ENCODE results near the gene ACTL9. TPM values are rescaled to one million over a fixed set of nuclear protein-coding genes. Genes with fewer than 3 reads are reported as not detected.
"Not testable (repeated sequence)": the region's sequence is repeated elsewhere in the genome, so short reads cannot be mapped to it uniquely, and the experiment has no call there.

Gene ACTL9
- total and polyA plus RNA-seq, 2 donors (not counting 1 experiment from before 2014, with no cell fraction given): not detected

- WGBS (ENCODE audit: insufficient coverage): 70% methylated on average over 1 of the region's 1 CpG
- ATAC-seq (ENCODE audit: low read depth) (no peak), DNase-seq (no peak)
- H3K4me3 ChIP-seq (ENCODE audit: control extremely low read depth in 1 of 5, extremely low read depth in 1 of 5, insufficient read depth in 1 of 5, low read depth in 2 of 5, low read length in 4 of 5): no peak within 1 kb of the TSS
- H3K79me2 ChIP-seq (ENCODE audit: control insufficient read depth, insufficient read depth, low read length): no peaks in the 10 kb centered on the region
- H2AFZ ChIP-seq (ENCODE audit: insufficient read depth, low read depth, low read length, poor library complexity, severe bottlenecking): no peak within 1 kb of the TSS
- Mint-ChIP-seq H3K27me3 (peaks cover 11% of the 10 kb centered on the region), H3K4me1 (no peaks in the 10 kb centered on the region), H3K9me3 (ENCODE audit: insufficient read depth) (peaks cover 5% of the 10 kb centered on the region), H3K4me3 (no peak within 1 kb of the TSS), H3K27ac (no peak within 1 kb of the TSS)
- no peaks in the 10 kb centered on the region for H4K20me1 ChIP-seq (ENCODE audit: control insufficient read depth, insufficient read depth, low read length, poor library complexity, severe bottlenecking)
- ChIA-PET CTCF (no interaction called here), POLR2A (no interaction called here)
- no peaks in the 10 kb centered on the region for H3K4me1 ChIP-seq (ENCODE audit: control insufficient read depth in 2 of 2, insufficient read depth in 2 of 2, low read length in 2 of 2)
- H3K9me3 ChIP-seq (ENCODE audit: control extremely low read depth in 1 of 3, control insufficient read depth in 2 of 3, insufficient read depth in 1 of 3, low read length in 2 of 3): peaks cover 0 to 2% (median 0%) of the 10 kb centered on the region in 3 donors
- no peak within 1 kb of the TSS for H3K4me2 ChIP-seq (replicated peaks; ENCODE audit: low read depth, low read length, poor library complexity, severe bottlenecking)
- no peaks in the 10 kb centered on the region for H3K36me3 ChIP-seq (replicated peaks in 1 of 2; ENCODE audit: control extremely low read depth in 1 of 2, control insufficient read depth in 1 of 2, extremely low read depth in 1 of 2, insufficient read depth in 2 of 2, low read length in 1 of 2)
- TF ChIP-seq EZH2 (IDR thresholded peaks at IDR 0.05; ENCODE audit: borderline replicate concordance, insufficient read depth, low read depth, low read length, poor library complexity, severe bottlenecking): no peak
- intact Hi-C loops (cut with micrococcal nuclease): no loop called here
- H3K9ac ChIP-seq (ENCODE audit: low read length): no peak within 1 kb of the TSS
- no peak within 1 kb of the TSS for H3K27ac ChIP-seq (ENCODE audit: low read length in 2 of 2)
- peaks cover 0 to 3% (median 0%) of the 10 kb centered on the region in 4 experiments for H3K27me3 ChIP-seq (replicated peaks in 1 of 4; ENCODE audit: control extremely low read depth in 1 of 4, control insufficient read depth in 3 of 4, insufficient read depth in 4 of 4, low read length in 3 of 4)
Measured at GRCh38 chr19:8721334-8721733, 22.7 kb upstream of the ACTL9 start, which contains the start of gene OR2Z1. Gene OR2Z1 (plus strand): TSS chr19:8721634. CDS start chr19:8731029, 9,395 bp downstream.

GRCh38 chr19:8710337-8710736 lies 11.7 kb upstream of the ACTL9 start:
- CTCF ChIA-PET; H3K27me3 ChIP-seq (replicated peaks in 1 of 4; ENCODE audit: control extremely low read depth in 1 of 4, control insufficient read depth in 3 of 4, insufficient read depth in 4 of 4, low read length in 3 of 4); H3K9ac ChIP-seq (ENCODE audit: low read length); H3K79me2 ChIP-seq (ENCODE audit: control insufficient read depth, insufficient read depth, low read length); H2AFZ ChIP-seq (ENCODE audit: insufficient read depth, low read depth, low read length, poor library complexity, severe bottlenecking); H3K27ac Mint-ChIP-seq; H3K36me3 ChIP-seq (replicated peaks in 1 of 2; ENCODE audit: control extremely low read depth in 1 of 2, control insufficient read depth in 1 of 2, extremely low read depth in 1 of 2, insufficient read depth in 2 of 2, low read length in 1 of 2); POLR2A ChIA-PET; H4K20me1 ChIP-seq (ENCODE audit: control insufficient read depth, insufficient read depth, low read length, poor library complexity, severe bottlenecking); ATAC-seq (ENCODE audit: low read depth); H3K4me3 Mint-ChIP-seq; H3K27me3 Mint-ChIP-seq; H3K9me3 Mint-ChIP-seq (ENCODE audit: insufficient read depth); H3K4me3 ChIP-seq (ENCODE audit: control extremely low read depth in 1 of 5, extremely low read depth in 1 of 5, insufficient read depth in 1 of 5, low read depth in 2 of 5, low read length in 4 of 5); DNase-seq; H3K4me2 ChIP-seq (replicated peaks; ENCODE audit: low read depth, low read length, poor library complexity, severe bottlenecking); H3K9me3 ChIP-seq (ENCODE audit: control extremely low read depth in 1 of 3, control insufficient read depth in 2 of 3, insufficient read depth in 1 of 3, low read length in 2 of 3); H3K27ac ChIP-seq (ENCODE audit: low read length in 2 of 2); H3K4me1 Mint-ChIP-seq; intact Hi-C loops (cut with micrococcal nuclease); H3K4me1 ChIP-seq (ENCODE audit: control insufficient read depth in 2 of 2, insufficient read depth in 2 of 2, low read length in 2 of 2): not testable (repeated sequence)
- whole genome bisulfite sequencing (ENCODE audit: insufficient coverage): no CpG with 5 or more reads among the region's 7 CpGs

Measured in B cell (primary cell).